Endothelial cell of umbilical vein (primary cell): ENCODE data around the gene LEP. TPM values are rescaled to one million over a fixed set of nuclear protein-coding genes. Genes with fewer than 3 reads are reported as not detected.

Experiments
- BruUV-seq: library from RNA; stranded (reverse); fragments of 400-500 nt; replicated peaks from 2 replicates; lab custom pipeline; 2021; lab: Mats Ljungman, UMichigan
- CTCF ChIA-PET: fragments of 300-600, 350-600 bp; sonication (Branson Sonifier 250); formaldehyde crosslinking; loops from one replicate; lab custom pipeline; 2021; ENCODE audit warnings: antibody characterized with exemption, inconsistent platforms; lab: Charles Lee
- POLR2A ChIA-PET: fragments of 300-600, 350-600 bp; sonication (Branson Sonifier 250); formaldehyde crosslinking; loops from one replicate; lab custom pipeline; 2021; ENCODE audit warnings: antibody characterized with exemption, inconsistent platforms; lab: Charles Lee
- DNase-seq: peaks from one replicate; pipeline ENCODE4 v3.0.0-alpha.2; 2011; ENCODE audit warnings: low read depth, low spot score
- FAIRE-seq: peaks from 2 replicates; lab custom pipeline; 2011; peaks lifted over from hg19 to GRCh38; lab: Jason Lieb, UNC
- H2AFZ ChIP-seq: 2 replicates; pipeline ENCODE4 v1.6.0; 2012; ENCODE audit warnings: low read depth, low read length, control low read depth, inconsistent platforms
- H3K27ac ChIP-seq: 2 replicates; pipeline ENCODE4 v1.5.1; 2011; ENCODE audit warnings: low read depth, mild to moderate bottlenecking, control low read depth, low read length, moderate library complexity; ENCODE audit not compliant: insufficient read depth
- H3K27me3 ChIP-seq, 2 experiments: 2 replicates each; pipeline versions ENCODE4 v1.6.0 to v1.6.1; 2011; ENCODE audit warnings: low read length in 2 of 2, mixed read lengths in 1 of 2; ENCODE audit not compliant: control insufficient read depth in 2 of 2, insufficient read depth in 2 of 2
- H3K36me3 ChIP-seq, 2 experiments: 2 replicates in 1 of 2; 3 replicates in 1 of 2; pipeline ENCODE4 v1.5.1; 2011; ENCODE audit warnings: low read length in 2 of 2, mild to moderate bottlenecking in 1 of 2, moderate library complexity in 1 of 2; ENCODE audit not compliant: control insufficient read depth in 2 of 2, insufficient read depth in 2 of 2; ENCODE audit errors: extremely low read depth in 1 of 2
- H3K4me1 ChIP-seq: 3 replicates; pipeline ENCODE4 v1.5.1; 2011; ENCODE audit warnings: mild to moderate bottlenecking, low read length; ENCODE audit not compliant: control insufficient read depth, insufficient read depth; ENCODE audit errors: extremely low read depth
- H3K4me2 ChIP-seq: 2 replicates; pipeline ENCODE4 v1.6.1; 2011; ENCODE audit warnings: low read length, control low read depth, mixed read lengths; ENCODE audit not compliant: insufficient read depth
- H3K4me3 ChIP-seq, 3 experiments: fragments of 200-600 bp in 1 of 3; sonication (generic), shearing (Covaris generic) in 1 of 3; replicated peaks in 1 of 3; 2 replicates each; pipeline ENCODE4 v1.5.1; 2011 to 2016; ENCODE audit warnings: control low read depth in 3 of 3, low read length in 3 of 3, mild to moderate bottlenecking in 2 of 3, inconsistent platforms in 1 of 3, low read depth in 1 of 3, moderate library complexity in 1 of 3; ENCODE audit not compliant: insufficient read depth in 1 of 3
- H3K79me2 ChIP-seq: 2 replicates; pipeline ENCODE4 v1.6.0; 2012; ENCODE audit warnings: low read length, inconsistent platforms; ENCODE audit not compliant: control insufficient read depth, insufficient read depth
- H3K9ac ChIP-seq: replicated peaks from 2 replicates; pipeline ENCODE3; 2011; ENCODE audit warnings: low read length, control low read depth; ENCODE audit not compliant: insufficient read depth; ENCODE audit errors: extremely low read depth
- H3K9me1 ChIP-seq: replicated peaks from 3 replicates; pipeline ENCODE4 v1.6.0; 2011; ENCODE audit warnings: mild to moderate bottlenecking, low read length; ENCODE audit not compliant: control insufficient read depth, insufficient read depth; ENCODE audit errors: extremely low read depth
- H3K9me3 ChIP-seq: replicated peaks from 2 replicates; pipeline ENCODE4 v1.5.1; 2012; ENCODE audit warnings: low read length, inconsistent platforms; ENCODE audit not compliant: control insufficient read depth, insufficient read depth
- H4K20me1 ChIP-seq: replicated peaks from 2 replicates; pipeline ENCODE3; 2011; ENCODE audit warnings: mild to moderate bottlenecking, low read length; ENCODE audit not compliant: control insufficient read depth, insufficient read depth; ENCODE audit errors: extremely low read depth
- EZH2 ChIP-seq: IDR thresholded peaks from 2 replicates; pipeline ENCODE4 v1.6.1; 2012; ENCODE audit warnings: borderline replicate concordance, low read depth, mild to moderate bottlenecking, moderate library complexity, low read length, inconsistent platforms; ENCODE audit not compliant: severe bottlenecking
- FOS ChIP-seq: IDR thresholded peaks from 2 replicates; pipeline ENCODE4 v1.6.1; 2011; ENCODE audit warnings: mild to moderate bottlenecking, low read length, moderate library complexity, borderline replicate concordance; ENCODE audit not compliant: insufficient read depth
- JUN ChIP-seq: IDR thresholded peaks from 2 replicates; pipeline ENCODE4 v1.6.1; 2011; ENCODE audit warnings: borderline replicate concordance, low read depth; ENCODE audit not compliant: insufficient read length, insufficient read depth
- MYC ChIP-seq: IDR thresholded peaks from one replicate; pipeline ENCODE4 v1.6.1; 2011; ENCODE audit warnings: mild to moderate bottlenecking, low read depth, low read length
- POLR2A ChIP-seq: IDR thresholded peaks from 2 replicates; pipeline ENCODE4 v1.6.1; 2012; ENCODE audit warnings: low read depth, mild to moderate bottlenecking, control low read depth, low read length
- POLR2AphosphoS5 ChIP-seq: IDR thresholded peaks from 2 replicates; pipeline ENCODE4 v1.6.1; 2012; ENCODE audit warnings: low read depth, mild to moderate bottlenecking, control low read depth, low read length, moderate library complexity; ENCODE audit not compliant: insufficient read depth
- dilution Hi-C: fragments of 300-500 bp; cut with MboI; formaldehyde crosslinking; loops from one replicate; pipeline ENCODE4 v1.15.0; 2019; ENCODE audit warnings: low sequenced_read_pairs; ENCODE audit not compliant: extremely low pct_ligation_motif_present
- intact Hi-C: fragments of 100-400 bp; cut with micrococcal nuclease; formaldehyde crosslinking; loops from one replicate; pipeline ENCODE4 v1.10.0; 2022
- polyA plus RNA-seq, 4 experiments: library from polyadenylated mRNA; depleted of rRNA in 3 of 4; stranded (reverse) in 3 of 4; unstranded in 1 of 4; fragments of >200 nt; gene quantifications; 2 replicates each; pipeline versions ENCODE4 v1.2.1 to v1.2.3, GENCODE V29; 2011 to 2012; ENCODE audit warnings: missing spikeins in 1 of 4
- total RNA-seq: library from RNA; stranded (reverse); gene quantifications from 2 replicates; pipeline ENCODE4 v1.2.3, GENCODE V29; 2021
- TF ChIP-seq, protein P1 (sequence below), 2 donors: IDR thresholded peaks; 1 replicate in 1 of 2; 2 replicates in 1 of 2; pipeline ENCODE4 v1.5.1; 2011; ENCODE audit warnings: low read length in 2 of 2, mild to moderate bottlenecking in 2 of 2, moderate library complexity in 2 of 2, control low read depth in 1 of 2, inconsistent platforms in 1 of 2, low read depth in 1 of 2; ENCODE audit not compliant: insufficient read depth in 1 of 2; ENCODE audit errors: extremely low read depth in 1 of 2

LEP gene
- total and polyA plus RNA-seq, 2 donors (not counting 3 experiments of a cell fraction or from before 2014, with no cell fraction given) = not detected

DNA sequence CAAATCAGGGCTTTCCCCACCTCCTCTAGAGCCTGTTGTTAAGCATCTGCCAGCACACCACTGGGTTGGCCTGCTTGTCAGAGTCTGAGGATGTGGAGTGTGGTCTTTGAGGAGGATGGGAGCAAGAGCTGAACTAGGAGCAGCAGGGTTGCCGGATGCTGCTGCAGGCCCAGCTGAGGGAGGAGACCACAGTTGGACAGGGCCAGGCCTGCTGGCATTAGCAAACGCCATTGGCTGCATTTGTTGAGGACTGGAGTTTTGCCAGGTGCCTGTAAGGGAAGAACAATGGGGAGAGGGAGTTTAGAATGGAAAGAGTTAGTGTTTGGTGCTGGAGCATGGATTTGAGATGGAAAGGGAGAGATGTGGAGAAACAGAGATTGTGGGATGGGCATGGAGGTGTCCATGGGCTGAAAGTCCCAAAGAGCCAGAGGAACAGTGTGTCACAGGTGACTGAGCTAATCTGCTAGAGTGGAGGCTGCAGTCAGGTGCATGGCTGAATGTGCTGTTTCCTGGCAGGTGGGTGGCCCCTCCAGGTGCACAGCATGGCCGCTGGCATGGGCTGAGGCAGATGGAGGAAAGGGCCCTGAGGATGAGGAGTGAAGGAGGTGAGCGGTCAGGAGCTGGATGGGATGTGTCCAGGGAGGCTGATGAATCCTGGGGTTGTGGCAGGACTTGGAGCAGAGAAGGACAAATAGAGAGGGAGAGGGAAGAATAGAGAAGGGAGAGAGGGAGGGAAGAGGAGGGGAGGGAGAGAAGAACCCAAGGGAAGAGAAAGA lies 40.7 kb downstream of the LEP start:
- dilution Hi-C loops = no loop called here
- DNase-seq (no peak), FAIRE-seq (no peak)

More for the DNA sequence above, 40.7 kb downstream of the LEP start:
- no peak overlapping the region for H3K9ac ChIP-seq
- H3K36me3 ChIP-seq = no peaks in the 10 kb centered on the region
- ChIA-PET CTCF (no interaction called here), POLR2A (no interaction called here)
- H3K4me3 ChIP-seq = no peak overlapping the region
- no peak overlapping the region for H3K4me2 ChIP-seq
- no peaks in the 10 kb centered on the region for H4K20me1 ChIP-seq
- H3K4me1 ChIP-seq = no peaks in the 10 kb centered on the region
- no peaks in the 10 kb centered on the region for H3K27me3 ChIP-seq
- intact Hi-C loops = no loop called here
- H3K27ac ChIP-seq = no peak overlapping the region
- no peak overlapping the region for H2AFZ ChIP-seq
- no peaks in the 10 kb centered on the region for H3K9me1 ChIP-seq
- no peak for TF ChIP-seq EZH2
- TF ChIP-seq, protein P1, sequence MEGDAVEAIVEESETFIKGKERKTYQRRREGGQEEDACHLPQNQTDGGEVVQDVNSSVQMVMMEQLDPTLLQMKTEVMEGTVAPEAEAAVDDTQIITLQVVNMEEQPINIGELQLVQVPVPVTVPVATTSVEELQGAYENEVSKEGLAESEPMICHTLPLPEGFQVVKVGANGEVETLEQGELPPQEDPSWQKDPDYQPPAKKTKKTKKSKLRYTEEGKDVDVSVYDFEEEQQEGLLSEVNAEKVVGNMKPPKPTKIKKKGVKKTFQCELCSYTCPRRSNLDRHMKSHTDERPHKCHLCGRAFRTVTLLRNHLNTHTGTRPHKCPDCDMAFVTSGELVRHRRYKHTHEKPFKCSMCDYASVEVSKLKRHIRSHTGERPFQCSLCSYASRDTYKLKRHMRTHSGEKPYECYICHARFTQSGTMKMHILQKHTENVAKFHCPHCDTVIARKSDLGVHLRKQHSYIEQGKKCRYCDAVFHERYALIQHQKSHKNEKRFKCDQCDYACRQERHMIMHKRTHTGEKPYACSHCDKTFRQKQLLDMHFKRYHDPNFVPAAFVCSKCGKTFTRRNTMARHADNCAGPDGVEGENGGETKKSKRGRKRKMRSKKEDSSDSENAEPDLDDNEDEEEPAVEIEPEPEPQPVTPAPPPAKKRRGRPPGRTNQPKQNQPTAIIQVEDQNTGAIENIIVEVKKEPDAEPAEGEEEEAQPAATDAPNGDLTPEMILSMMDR (IDR thresholded peaks at IDR 0.05; ENCODE audit: extremely low read depth in 1 of 2, insufficient read depth in 1 of 2, low read depth in 1 of 2, low read length in 2 of 2) = no peak
- no peak for TF ChIP-seq MYC
- no peak for TF ChIP-seq POLR2AphosphoS5
- TF ChIP-seq JUN = no peak
- no peak for TF ChIP-seq FOS
- no peak for TF ChIP-seq POLR2A
- no TSS peak for BruUV-seq
- H3K79me2 ChIP-seq = no peaks in the 10 kb centered on the region
- no peaks in the 10 kb centered on the region for H3K9me3 ChIP-seq
